Measurements from ENCODE around the gene SPG11. TPM values are rescaled to one million over a fixed set of nuclear protein-coding genes. Genes with fewer than 3 reads are reported as not detected.
"Not testable (repeated sequence)": the region's sequence is repeated elsewhere in the genome, so short reads cannot be mapped to it uniquely, and the experiment has no call there.

SPG11 gene
- total RNA-seq, 2 experiments from 2014 or later, result 84.6 to 86.8 TPM

DNA sequence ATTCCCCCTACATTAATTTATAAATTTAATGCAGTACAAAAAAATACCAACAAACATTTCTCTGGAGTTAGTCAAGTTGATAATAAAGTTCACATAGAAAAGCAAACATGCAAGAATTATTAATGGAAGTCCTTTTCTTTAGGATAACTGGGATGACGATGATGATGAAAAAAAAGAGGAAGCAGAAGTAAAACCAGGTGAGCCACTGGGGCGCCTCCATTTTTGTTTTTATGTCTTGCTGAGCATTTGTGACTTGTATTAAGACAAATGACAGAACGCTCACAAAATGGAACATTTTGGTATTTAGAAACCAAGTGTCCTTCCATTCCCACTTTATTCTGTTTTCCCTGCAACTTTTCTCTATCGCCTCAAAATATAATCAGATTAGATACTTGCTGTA lies 112.7 kb downstream of the SPG11 start:
- intact Hi-C loops (cut with micrococcal nuclease), result no loop called here
- H3K36me3 Mint-ChIP-seq, result peaks cover 32% of the 10 kb centered on the region
- POLR2A ChIA-PET, result no interaction called here
- peak overlapping the region; percentile 38 for H3K27ac Mint-ChIP-seq
- CTCF ChIA-PET, result interaction anchor here (1.4 kb wide), 1 partner anchor 13 kb away, joined by 3 read pairs; no protein-coding TSS in a partner anchor
- peaks cover 36% of the 10 kb centered on the region for H3K4me1 Mint-ChIP-seq (ENCODE audit: low read depth)
- no peaks in the 10 kb centered on the region for H3K27me3 Mint-ChIP-seq
- no peaks in the 10 kb centered on the region for H3K9me3 Mint-ChIP-seq
- H3K4me3 Mint-ChIP-seq, result no peak overlapping the region
- no peak for DNase-seq

DNA sequence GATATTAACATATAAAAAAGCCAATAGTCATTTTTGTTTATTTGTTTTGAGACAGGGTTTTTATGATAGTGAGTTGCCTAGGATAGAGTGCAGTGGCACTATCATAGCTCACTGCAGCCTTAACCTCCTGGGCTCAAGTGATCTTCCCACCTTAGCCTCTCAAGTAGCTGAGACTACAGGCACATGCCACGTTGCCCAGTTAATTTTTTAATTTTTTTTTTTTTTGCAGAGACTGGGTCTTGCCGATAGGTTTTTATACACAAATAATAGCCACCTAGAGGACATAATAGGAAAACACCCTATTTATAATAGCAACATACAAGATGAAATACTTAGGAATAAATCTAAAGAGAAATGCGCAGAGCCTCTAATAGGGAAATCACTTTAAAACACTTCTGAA lies 113.2 kb downstream of the SPG11 start:
- no peak for DNase-seq
- Mint-ChIP-seq H3K4me3 (no peak overlapping the region), H3K27ac (peak overlapping the region; percentile 38), H3K27me3 (no peaks in the 10 kb centered on the region), H3K36me3 (peaks cover 28% of the 10 kb centered on the region), H3K4me1 (ENCODE audit: low read depth) (peaks cover 34% of the 10 kb centered on the region), H3K9me3 (no peaks in the 10 kb centered on the region)
- ChIA-PET CTCF (interaction anchor here (1.4 kb wide), 1 partner anchor 12 kb away, joined by 3 read pairs; no protein-coding TSS in a partner anchor), POLR2A (interaction anchor here (1.1 kb wide), 1 partner anchor 12 kb away, joined by 3 read pairs; no protein-coding TSS in a partner anchor)
- intact Hi-C loops (cut with micrococcal nuclease), result no loop called here

GRCh38 chr15:44549152-44549551 lies 114.3 kb downstream of the SPG11 start:
- intact Hi-C loops (cut with micrococcal nuclease); DNase-seq; CTCF ChIA-PET; H3K27me3 Mint-ChIP-seq; H3K9me3 Mint-ChIP-seq; H3K4me3 Mint-ChIP-seq; H3K27ac Mint-ChIP-seq: not testable (repeated sequence)
- POLR2A ChIA-PET, result interaction anchor here (0.6 to 0.7 kb wide), 2 partner anchors 12 to 68 kb away, joined by 3 read pairs; partner anchors contain the start of gene EIF3J
- Mint-ChIP-seq H3K4me1 (ENCODE audit: low read depth) (peaks cover 26% of the 10 kb centered on the region), H3K36me3 (peaks cover 19% of the 10 kb centered on the region)

GRCh38 chr15:44545913-44546802 lies 117.3 kb downstream of the SPG11 start:
- peak overlapping the region; percentile 74 for H3K27ac Mint-ChIP-seq
- H3K4me1 Mint-ChIP-seq (ENCODE audit: low read depth), result peaks cover 50% of the 10 kb centered on the region
- peaks cover 37% of the 10 kb centered on the region for H3K36me3 Mint-ChIP-seq
- CTCF ChIA-PET, result interaction anchor here (0.7 to 2.9 kb wide), 20 partner anchors 8 to 326 kb away, joined by 3 to 51 read pairs (median 4); partner anchors contain the start of genes EIF3J and TRIM69
- intact Hi-C loops (cut with micrococcal nuclease), result loop anchor here (1.0 kb wide), 4 partner anchors 9 to 238 kb away; partner anchors contain the start of genes B2M, EIF3J and PATL2
- DNase-seq, result peak; percentile 76
- H3K27me3 Mint-ChIP-seq, result no peaks in the 10 kb centered on the region
- peak overlapping the region; percentile 35 for H3K4me3 Mint-ChIP-seq
- H3K9me3 Mint-ChIP-seq, result no peaks in the 10 kb centered on the region
- POLR2A ChIA-PET, result interaction anchor here (0.8 to 4.1 kb wide), 13 partner anchors 9 to 336 kb away, joined by 3 to 53 read pairs (median 4); partner anchors contain the start of genes B2M, CTDSPL2, EIF3J and PATL2

DNA sequence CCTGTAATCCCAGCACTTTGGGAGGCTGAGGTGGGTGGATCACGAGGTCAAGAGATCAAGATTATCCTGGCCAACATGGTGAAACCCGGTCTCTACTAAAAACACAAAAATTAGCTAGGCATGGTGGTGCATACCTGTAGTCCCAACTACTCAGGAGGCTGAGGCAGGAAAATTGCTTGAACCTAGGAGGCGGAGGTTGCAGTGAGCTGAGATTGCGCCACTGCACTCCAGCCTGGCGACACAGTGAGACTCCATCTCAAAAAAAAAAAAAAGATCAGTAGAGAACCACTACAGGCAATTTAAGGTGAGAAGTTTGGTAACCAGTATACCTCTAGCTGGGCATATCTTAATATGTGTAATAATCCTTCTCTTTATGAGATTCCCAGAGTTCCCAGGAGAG lies 118.7 kb downstream of the SPG11 start:
- CTCF ChIA-PET, result interaction anchor here (0.7 to 1.5 kb wide), 3 partner anchors 25 to 324 kb away, joined by 3 to 4 read pairs (median 4); no protein-coding TSS in a partner anchor
- intact Hi-C loops (cut with micrococcal nuclease); H3K9me3 Mint-ChIP-seq; H3K27ac Mint-ChIP-seq; DNase-seq; H3K4me3 Mint-ChIP-seq; H3K27me3 Mint-ChIP-seq: not testable (repeated sequence)
- POLR2A ChIA-PET, result interaction anchor here (0.6 to 4.1 kb wide), 3 partner anchors 7 to 23 kb away, joined by 3 to 53 read pairs (median 7); partner anchors contain the start of gene EIF3J
- H3K4me1 Mint-ChIP-seq (ENCODE audit: low read depth), result peaks cover 57% of the 10 kb centered on the region
- H3K36me3 Mint-ChIP-seq, result peaks cover 39% of the 10 kb centered on the region

GRCh38 chr15:44542596-44542995 lies 120.9 kb downstream of the SPG11 start:
- CTCF ChIA-PET, result interaction anchor here (0.6 to 1.0 kb wide), 2 partner anchors 10 to 115 kb away, joined by 3 read pairs; no protein-coding TSS in a partner anchor
- H3K27ac Mint-ChIP-seq, result no peak overlapping the region
- H3K4me3 Mint-ChIP-seq, result no peak overlapping the region
- no peaks in the 10 kb centered on the region for H3K9me3 Mint-ChIP-seq
- peaks cover 65% of the 10 kb centered on the region for H3K4me1 Mint-ChIP-seq (ENCODE audit: low read depth)
- POLR2A ChIA-PET, result no interaction called here
- H3K27me3 Mint-ChIP-seq, result no peaks in the 10 kb centered on the region
- no peak for DNase-seq
- peaks cover 48% of the 10 kb centered on the region for H3K36me3 Mint-ChIP-seq
- intact Hi-C loops (cut with micrococcal nuclease), result no loop called here

DNA sequence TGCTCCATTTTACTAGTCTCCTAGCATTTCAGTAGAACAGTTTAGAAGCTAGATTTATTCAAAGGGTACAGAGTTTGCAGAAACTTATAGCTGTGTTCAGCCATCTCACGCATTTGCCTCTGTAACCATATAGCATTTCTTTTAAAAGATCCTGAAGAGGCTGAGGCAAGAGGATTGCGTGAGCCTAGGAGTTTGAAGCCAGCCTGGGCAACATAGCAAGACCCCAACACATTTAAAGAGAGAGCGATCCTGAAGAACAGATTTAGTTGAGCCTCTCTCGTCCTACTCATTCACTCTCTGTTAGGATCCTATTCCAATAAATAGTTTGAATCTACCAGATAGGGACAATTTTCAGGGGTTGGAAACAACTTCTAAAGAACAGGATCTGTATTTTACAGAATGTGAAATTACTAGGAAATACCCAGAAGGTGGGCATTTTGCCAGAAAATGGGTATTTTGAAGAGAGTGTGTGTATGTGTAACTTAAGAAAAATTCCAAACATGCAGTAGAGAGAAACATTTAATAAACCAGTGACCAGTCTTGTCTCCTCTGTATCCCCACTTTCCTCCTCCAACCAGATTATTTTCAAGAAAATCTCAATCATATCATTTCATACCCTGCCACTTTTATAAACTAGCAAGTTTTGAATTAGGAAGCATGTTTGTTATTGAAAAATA lies 122.0 kb downstream of the SPG11 start:
- POLR2A ChIA-PET, result no interaction called here

GRCh38 chr15:44537735-44538240 lies 125.7 kb downstream of the SPG11 start:
- H3K36me3 Mint-ChIP-seq, result peaks cover 43% of the 10 kb centered on the region
- ChIA-PET POLR2A (interaction anchor here (0.6 to 2.6 kb wide), 4 partner anchors 9 to 491 kb away, joined by 3 to 53 read pairs (median 3); partner anchors contain the start of gene TRIM69), CTCF (interaction anchor here (0.9 to 7.0 kb wide), 4 partner anchors 9 to 201 kb away, joined by 3 to 51 read pairs (median 4); no protein-coding TSS in a partner anchor)
- H3K4me1 Mint-ChIP-seq (ENCODE audit: low read depth), result peaks cover 49% of the 10 kb centered on the region
- peak; percentile 21 for DNase-seq
- H3K27me3 Mint-ChIP-seq, result no peaks in the 10 kb centered on the region
- peak overlapping the region; percentile 84 for H3K4me3 Mint-ChIP-seq
- intact Hi-C loops (cut with micrococcal nuclease), result loop anchor here (1.0 to 10.0 kb wide), 5 partner anchors 9 to 713 kb away; partner anchors contain the start of genes GOLM2, MFAP1 and WDR76
- peak overlapping the region; percentile 90 for H3K27ac Mint-ChIP-seq
- H3K9me3 Mint-ChIP-seq, result no peaks in the 10 kb centered on the region

More for the DNA sequence above, 122.0 kb downstream of the SPG11 start:
- peaks cover 58% of the 10 kb centered on the region for H3K4me1 Mint-ChIP-seq (ENCODE audit: low read depth)
- H3K4me3 Mint-ChIP-seq, result no peak overlapping the region
- DNase-seq, result no peak
- intact Hi-C loops (cut with micrococcal nuclease), result no loop called here
- no peaks in the 10 kb centered on the region for H3K9me3 Mint-ChIP-seq
- no peak overlapping the region for H3K27ac Mint-ChIP-seq
- CTCF ChIA-PET, result interaction anchor here (0.7 kb wide), 1 partner anchor 23 kb away, joined by 4 read pairs; no protein-coding TSS in a partner anchor
- H3K36me3 Mint-ChIP-seq, result peaks cover 48% of the 10 kb centered on the region
- H3K27me3 Mint-ChIP-seq, result no peaks in the 10 kb centered on the region

GRCh38 chr15:44536962-44537734 lies 126.3 kb downstream of the SPG11 start, which contains the start of gene EIF3J:
Gene EIF3J, plus strand, starts transcription at chr15:44537147. Its CDS starts 48 bp downstream, at chr15:44537195.
- peak; percentile 96 for DNase-seq
- POLR2A ChIA-PET, result interaction anchor here (0.7 to 2.6 kb wide), 5 partner anchors 9 to 247 kb away, joined by 3 to 53 read pairs (median 4); partner anchors contain the start of gene CTDSPL2
- Mint-ChIP-seq H3K36me3 (peaks cover 39% of the 10 kb centered on the region), H3K27me3 (no peaks in the 10 kb centered on the region), H3K27ac (peak within 1 kb of the TSS; percentile 94), H3K9me3 (no peaks in the 10 kb centered on the region), H3K4me3 (peak within 1 kb of the TSS; percentile 84), H3K4me1 (ENCODE audit: low read depth) (peaks cover 43% of the 10 kb centered on the region)
- intact Hi-C loops (cut with micrococcal nuclease), result loop anchor here (1.0 to 10.0 kb wide), 6 partner anchors 9 to 712 kb away; partner anchors contain the start of genes CTDSPL2, GOLM2, MFAP1 and WDR76
- CTCF ChIA-PET, result interaction anchor here (0.9 to 7.0 kb wide), 5 partner anchors 9 to 202 kb away, joined by 3 to 51 read pairs (median 4); no protein-coding TSS in a partner anchor

DNA sequence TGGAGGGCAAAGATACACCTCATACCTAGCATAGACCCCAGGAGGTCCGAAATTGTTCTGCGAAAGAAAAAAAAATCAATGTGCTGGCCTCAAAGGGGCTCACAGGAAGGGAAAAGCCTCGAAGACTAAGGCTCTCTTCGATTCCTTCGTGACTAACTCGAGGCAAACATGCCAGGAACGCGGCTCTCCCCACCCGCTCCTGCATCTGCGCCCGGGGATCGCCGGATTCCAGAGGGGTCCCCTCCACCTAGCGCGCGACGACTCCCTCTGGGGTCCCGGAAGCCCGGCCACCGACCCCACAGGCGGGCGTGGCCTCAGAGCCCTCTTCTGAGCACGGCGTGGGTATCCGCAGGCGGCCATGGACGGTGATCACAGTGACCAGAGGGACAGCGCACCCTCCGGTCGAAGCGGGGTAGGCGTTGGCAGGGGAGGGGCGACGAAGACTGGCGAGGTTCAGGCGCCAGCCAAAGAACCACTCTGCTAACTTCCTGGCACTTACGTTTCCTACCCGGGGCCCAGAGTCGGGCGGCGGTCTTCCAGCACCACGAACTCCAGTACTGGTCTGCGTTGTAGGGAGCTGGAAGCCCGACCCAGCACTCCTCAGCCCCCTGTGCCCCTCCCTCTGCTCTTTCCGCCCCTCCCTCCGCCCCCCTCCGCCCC lies 127.0 kb downstream of the SPG11 start:
- H3K4me1 Mint-ChIP-seq (ENCODE audit: low read depth), result peaks cover 36% of the 10 kb centered on the region
- no peaks in the 10 kb centered on the region for H3K9me3 Mint-ChIP-seq
- H3K36me3 Mint-ChIP-seq, result peaks cover 34% of the 10 kb centered on the region
- POLR2A ChIA-PET, result interaction anchor here (0.7 to 2.6 kb wide), 4 partner anchors 10 to 247 kb away, joined by 3 to 53 read pairs (median 8); partner anchors contain the start of gene CTDSPL2
- peak overlapping the region; percentile 84 for H3K4me3 Mint-ChIP-seq
- DNase-seq, result no peak
- H3K27me3 Mint-ChIP-seq, result no peaks in the 10 kb centered on the region
- H3K27ac Mint-ChIP-seq, result peak overlapping the region; percentile 94
- intact Hi-C loops (cut with micrococcal nuclease), result loop anchor here (1.0 to 10.0 kb wide), 5 partner anchors 49 to 712 kb away; partner anchors contain the start of genes CTDSPL2, GOLM2, MFAP1 and WDR76
- CTCF ChIA-PET, result interaction anchor here (1.5 to 7.0 kb wide), 2 partner anchors 9 to 10 kb away, joined by 4 to 51 read pairs; no protein-coding TSS in a partner anchor

Data from activated CD4-positive, alpha-beta memory T cell treated with anti-CD3 and anti-CD28 coated beads for 36 hours (primary cell).